HG03139 (cell line): ENCODE measurements around the gene NOD2.
A peak's percentile ranks its signal among the peaks of the same experiment; 100 is the strongest.

ENCODE experiments used
- ATAC-seq: cut with Tn5 transposase; IDR thresholded peaks from one replicate; pipeline ENCODE4 v1.9.1; 2021; ENCODE audit not compliant: unreplicated experiment

Gene NOD2

GRCh38 chr16:50741225-50741780 lies 47.9 kb downstream of the NOD2 start:
- no peak for ATAC-seq

GRCh38 chr16:50741781-50742575 lies 48.6 kb downstream of the NOD2 start, which contains the start of gene CYLD:
Gene CYLD (plus strand): TSS chr16:50742086. CDS start chr16:50749699, 7,613 bp downstream.
- peak; percentile 93 for ATAC-seq

- no peak for ATAC-seq
Observed at GRCh38 chr16:50742576-50743200, 49.3 kb downstream of the NOD2 start.

DNA sequence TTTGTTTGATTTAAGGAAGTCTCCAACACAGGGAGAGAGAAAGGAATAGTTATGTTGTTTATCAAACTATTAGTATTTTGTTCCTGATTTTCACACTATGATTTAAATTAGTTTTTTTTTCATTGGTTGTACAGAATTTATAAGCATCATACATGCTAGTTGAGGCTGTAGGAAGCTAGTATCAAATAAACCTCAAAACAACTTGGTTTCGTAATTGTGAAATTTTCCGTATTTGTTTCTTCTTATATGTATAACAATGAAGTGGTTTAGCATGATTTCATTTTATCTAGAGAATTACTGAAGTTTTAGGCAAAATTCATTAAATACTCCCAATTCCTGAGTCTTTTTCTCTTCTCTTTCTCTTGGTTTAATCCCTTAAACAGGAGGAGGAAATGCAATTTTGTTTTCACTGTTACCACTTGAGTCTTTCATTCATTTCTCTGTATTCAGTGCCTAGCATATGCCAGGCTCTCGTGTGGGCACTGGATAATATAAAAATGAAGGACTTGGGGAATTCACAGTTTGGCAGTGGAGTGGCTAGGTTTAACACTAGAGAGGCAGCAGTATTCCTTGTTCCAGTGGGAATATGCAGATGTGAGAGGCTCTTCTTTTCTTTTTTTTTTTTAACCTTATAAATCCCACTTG lies 50.3 kb downstream of the NOD2 start:
- ATAC-seq = no peak

DNA sequence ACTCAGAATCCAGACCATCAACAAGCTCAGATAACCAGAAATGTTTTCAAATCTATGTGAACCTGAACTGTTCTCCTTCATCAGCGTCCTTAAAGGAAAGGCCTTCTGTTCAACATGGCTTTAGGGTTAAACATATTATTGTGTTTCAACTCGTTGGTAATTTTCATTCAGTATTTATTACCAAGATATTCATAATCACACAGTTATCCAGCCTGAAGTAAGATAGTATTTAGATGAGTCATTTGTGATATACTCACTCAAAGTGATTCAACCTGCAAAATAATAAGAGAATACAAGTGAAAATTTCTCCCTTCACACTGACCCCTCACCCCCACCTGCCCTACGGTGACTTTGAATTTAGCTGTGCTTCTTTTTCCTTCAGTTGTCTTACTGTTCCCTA lies 51.5 kb downstream of the NOD2 start:
- no peak for ATAC-seq

DNA sequence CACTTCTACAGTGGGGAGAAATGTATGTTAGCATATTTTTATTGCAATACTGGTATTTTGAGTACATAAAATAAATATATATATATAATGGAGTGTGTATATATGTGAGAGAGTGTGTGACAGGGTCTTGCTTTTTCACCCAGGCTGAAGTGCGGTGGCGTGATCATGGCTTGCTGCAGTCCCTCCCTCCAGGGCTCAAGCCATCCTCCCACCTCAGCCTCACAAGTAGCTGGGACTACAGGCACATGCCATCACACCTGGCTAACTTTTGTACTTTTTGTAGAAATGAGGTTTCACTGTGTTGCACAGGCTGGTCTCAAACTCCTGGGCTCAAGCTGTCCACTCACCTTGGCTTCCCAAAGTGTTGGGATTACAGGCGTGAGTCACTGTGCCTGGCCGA lies 52.5 kb downstream of the NOD2 start:
- ATAC-seq = no peak

- ATAC-seq = peak; percentile 64
Observed at GRCh38 chr16:50747207-50747956, 54.0 kb downstream of the NOD2 start.

- no peak for ATAC-seq
Observed at GRCh38 chr16:50751528-50751927, 58.1 kb downstream of the NOD2 start.

- ATAC-seq = no peak
Observed at GRCh38 chr16:50752471-50753235, 59.2 kb downstream of the NOD2 start.

DNA sequence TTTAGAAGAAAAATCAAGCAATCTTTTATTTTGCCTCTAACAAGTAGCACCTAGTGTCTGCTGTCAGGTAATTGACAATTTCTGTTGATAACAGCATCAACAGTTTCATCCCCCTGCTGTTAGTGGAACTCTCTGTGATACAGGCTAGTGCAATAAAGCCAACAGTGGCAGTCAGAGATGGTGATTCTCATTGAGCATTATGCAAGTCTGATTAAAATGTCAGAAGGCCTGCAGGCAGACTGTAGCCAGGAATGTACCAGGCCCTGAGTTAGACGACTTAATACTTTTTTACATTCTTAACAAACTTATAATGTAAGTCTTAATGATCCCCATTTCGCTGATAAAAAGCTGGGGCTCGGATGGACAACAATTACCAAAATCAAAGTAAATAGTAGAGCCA lies 63.1 kb downstream of the NOD2 start:
- ATAC-seq = no peak

GRCh38 chr16:50761267-50761666 lies 67.9 kb downstream of the NOD2 start:
- ATAC-seq = no peak

GRCh38 chr16:50762241-50762640 lies 68.8 kb downstream of the NOD2 start:
- no peak for ATAC-seq

DNA sequence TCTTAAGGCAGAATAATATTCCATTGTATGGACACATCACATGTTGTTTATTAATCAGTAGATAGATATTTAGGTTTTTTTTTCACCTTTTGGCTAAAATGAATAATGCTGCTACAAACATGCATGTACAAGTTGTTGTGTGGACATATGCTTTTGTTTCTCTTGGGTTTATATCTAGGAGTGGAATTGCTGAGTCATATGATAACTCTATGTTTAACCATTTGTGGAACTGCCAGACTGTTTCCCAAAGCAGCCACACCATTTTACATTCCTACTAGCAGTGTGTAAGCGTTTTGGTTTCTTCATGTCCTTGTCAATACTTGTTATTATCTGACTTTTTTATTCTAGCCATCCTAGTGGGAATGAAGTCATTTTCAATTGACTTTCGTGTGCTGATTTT lies 69.8 kb downstream of the NOD2 start:
- ATAC-seq = no peak

- no peak for ATAC-seq
Observed at GRCh38 chr16:50765260-50765659, 71.9 kb downstream of the NOD2 start.

GRCh38 chr16:50765861-50766260 lies 72.5 kb downstream of the NOD2 start:
- no peak for ATAC-seq

GRCh38 chr16:50767197-50767596 lies 73.8 kb downstream of the NOD2 start:
- no peak for ATAC-seq

GRCh38 chr16:50771366-50771765 lies 78.0 kb downstream of the NOD2 start:
- no peak for ATAC-seq

DNA sequence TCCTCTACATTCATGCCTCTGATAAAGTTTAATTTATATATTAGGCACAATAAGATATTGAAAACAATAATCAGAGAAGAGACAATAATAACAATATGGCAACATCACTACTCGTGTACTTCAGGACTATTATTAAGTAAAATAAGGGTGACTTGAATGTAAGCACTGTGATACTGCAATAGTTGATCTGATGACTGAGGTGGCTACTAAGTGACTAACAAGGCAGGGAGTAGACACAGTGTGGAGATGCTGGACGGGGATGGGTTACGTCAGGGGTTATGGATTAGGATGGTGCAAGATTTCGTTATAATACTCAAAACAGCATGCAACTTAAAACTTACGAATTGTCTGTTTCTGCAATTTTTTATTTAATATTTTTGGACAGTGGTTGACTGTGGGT lies 81.0 kb downstream of the NOD2 start:
- ATAC-seq = no peak

DNA sequence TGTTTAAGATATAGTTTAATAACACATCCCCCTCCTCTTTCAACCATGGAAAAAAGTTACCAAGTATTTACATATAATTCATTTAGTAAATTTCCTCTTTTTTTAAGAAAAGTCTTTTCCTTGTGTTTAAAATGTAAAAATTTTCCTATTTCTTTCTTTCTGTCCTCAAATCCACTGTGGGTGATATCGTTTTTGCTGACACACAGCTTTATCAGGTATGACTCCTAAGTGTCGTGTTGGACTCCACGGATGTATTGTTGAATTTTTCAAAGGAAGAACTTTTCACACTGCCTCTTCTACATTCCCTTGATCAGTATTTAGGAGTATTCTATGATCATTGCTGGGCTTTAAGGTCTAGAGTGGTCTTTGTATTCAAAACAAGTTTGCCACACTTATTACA lies 81.6 kb downstream of the NOD2 start:
- ATAC-seq = no peak

- ATAC-seq = no peak
Observed at GRCh38 chr16:50776037-50776436, 82.6 kb downstream of the NOD2 start.
